Mesodermal cell (in vitro differentiated cells): Measurements from ENCODE around the gene WNT10A.

Experiments
- H3K27ac ChIP-seq: 2 replicates; pipeline ENCODE4 v1.7.0; 2013; ENCODE audit warnings: mild to moderate bottlenecking, low read depth, low read length, moderate library complexity; ENCODE audit not compliant: severe bottlenecking
- H3K36me3 ChIP-seq: 2 replicates; pipeline ENCODE4 v1.7.1; 2013; ENCODE audit warnings: mild to moderate bottlenecking, low read length, moderate library complexity; ENCODE audit not compliant: control insufficient read depth, insufficient read depth
- H3K4me1 ChIP-seq: one replicate; pipeline ENCODE4 v1.7.1; 2013; ENCODE audit warnings: mild to moderate bottlenecking, low read length; ENCODE audit not compliant: insufficient read depth, control insufficient read depth, poor library complexity, severe bottlenecking
- H3K4me3 ChIP-seq: 2 replicates; pipeline ENCODE4 v1.7.0; 2013; ENCODE audit warnings: low read length, control low read depth, mild to moderate bottlenecking; ENCODE audit not compliant: insufficient read depth, poor library complexity, severe bottlenecking; ENCODE audit errors: extremely low read depth
- H3K9me3 ChIP-seq: 2 replicates; pipeline ENCODE4 v1.7.1; 2013; ENCODE audit warnings: mild to moderate bottlenecking, low read length, moderate library complexity; ENCODE audit not compliant: control insufficient read depth
- WGBS, 2 experiments: methylation state at CpG; one replicate each; pipeline ENCODE4 v1.1.5; 2013; ENCODE audit warnings: missing lambda C conversion rate in 2 of 2; ENCODE audit not compliant: insufficient coverage in 2 of 2; 5-methylcytosine and 5-hydroxymethylcytosine counted together

WNT10A gene

GRCh38 chr2:218857371-218858137 is 23.1 kb upstream of the WNT10A start:
- no peak overlapping the region for H3K27ac ChIP-seq
- H3K4me1 ChIP-seq: peaks cover 23% of the 10 kb centered on the region
- no peak overlapping the region for H3K4me3 ChIP-seq
- no peaks in the 10 kb centered on the region for H3K36me3 ChIP-seq
- no peaks in the 10 kb centered on the region for H3K9me3 ChIP-seq
- 78 to 80% methylated on average over 1 to 3 of the region's 10 CpGs for WGBS, 2 experiments

- whole genome bisulfite sequencing, 2 experiments: 33% methylated on average over 1 of the region's 1 CpG
- no peak overlapping the region for H3K27ac ChIP-seq
- peaks cover 23% of the 10 kb centered on the region for H3K4me1 ChIP-seq
- H3K4me3 ChIP-seq: no peak overlapping the region
- no peaks in the 10 kb centered on the region for H3K9me3 ChIP-seq
- H3K36me3 ChIP-seq: no peaks in the 10 kb centered on the region
Observed at GRCh38 chr2:218858138-218858445, 22.6 kb upstream of the WNT10A start.

GRCh38 chr2:218858671-218859555 is 21.7 kb upstream of the WNT10A start:
- H3K36me3 ChIP-seq: no peaks in the 10 kb centered on the region
- H3K4me1 ChIP-seq: peaks cover 23% of the 10 kb centered on the region
- peak overlapping the region; percentile 24 for H3K4me3 ChIP-seq
- WGBS, 2 experiments: 3 to 4% methylated on average over 24 to 32 of the region's 51 CpGs
- no peak overlapping the region for H3K27ac ChIP-seq
- H3K9me3 ChIP-seq: no peaks in the 10 kb centered on the region

GRCh38 chr2:218859556-218859987 is 21.1 kb upstream of the WNT10A start, which contains the start of gene WNT6:
Gene WNT6, plus strand, starts transcription at chr2:218859805. Its CDS starts 233 bp downstream, at chr2:218860038.
- Histone ChIP-seq H3K36me3 (no peaks in the 10 kb centered on the region), H3K9me3 (no peaks in the 10 kb centered on the region), H3K27ac (no peak within 1 kb of the TSS), H3K4me1 (peaks cover 23% of the 10 kb centered on the region), H3K4me3 (peak within 1 kb of the TSS; percentile 24)
- WGBS, 2 experiments: 0% methylated on average over 11 to 24 of the region's 64 CpGs

GRCh38 chr2:218859988-218860831 is 20.4 kb upstream of the WNT10A start:
- no peak overlapping the region for H3K27ac ChIP-seq
- no peaks in the 10 kb centered on the region for H3K36me3 ChIP-seq
- H3K4me1 ChIP-seq: peaks cover 23% of the 10 kb centered on the region
- H3K9me3 ChIP-seq: no peaks in the 10 kb centered on the region
- peak overlapping the region; percentile 16 for H3K4me3 ChIP-seq
- WGBS, 2 experiments: 2% methylated on average over 33 to 34 of the region's 47 CpGs

GRCh38 chr2:218860950-218861381 is 19.7 kb upstream of the WNT10A start:
- Histone ChIP-seq H3K9me3 (no peaks in the 10 kb centered on the region), H3K4me3 (peak overlapping the region; percentile 16), H3K27ac (no peak overlapping the region), H3K36me3 (no peaks in the 10 kb centered on the region), H3K4me1 (peaks cover 19% of the 10 kb centered on the region)
- 1% methylated on average over 16 to 18 of the region's 21 CpGs for WGBS, 2 experiments

GRCh38 chr2:218861645-218862318 is 18.9 kb upstream of the WNT10A start:
- WGBS, 2 experiments: 68 to 71% methylated on average over 7 of the region's 7 CpGs
- no peak overlapping the region for H3K27ac ChIP-seq
- H3K36me3 ChIP-seq: no peaks in the 10 kb centered on the region
- H3K4me1 ChIP-seq: peaks cover 11% of the 10 kb centered on the region
- no peak overlapping the region for H3K4me3 ChIP-seq
- H3K9me3 ChIP-seq: no peaks in the 10 kb centered on the region

- WGBS, 2 experiments: 50 to 84% methylated on average over 1 to 3 of the region's 3 CpGs
- H3K4me3 ChIP-seq: no peak overlapping the region
Observed at GRCh38 chr2:218863021-218863520, 17.6 kb upstream of the WNT10A start.

GRCh38 chr2:218865396-218865795 is 15.3 kb upstream of the WNT10A start:
- Histone ChIP-seq H3K4me3 (no peak overlapping the region), H3K36me3 (no peaks in the 10 kb centered on the region), H3K4me1 (peaks cover 2% of the 10 kb centered on the region), H3K27ac (no peak overlapping the region), H3K9me3 (no peaks in the 10 kb centered on the region)
- 82 to 100% methylated on average over 1 to 4 of the region's 4 CpGs for WGBS, 2 experiments

More at GRCh38 chr2:218863021-218863520, 17.6 kb upstream of the WNT10A start:
- H3K36me3 ChIP-seq: no peaks in the 10 kb centered on the region
- H3K9me3 ChIP-seq: no peaks in the 10 kb centered on the region
- no peak overlapping the region for H3K27ac ChIP-seq
- H3K4me1 ChIP-seq: peaks cover 4% of the 10 kb centered on the region

- no peak overlapping the region for H3K27ac ChIP-seq
- no peaks in the 10 kb centered on the region for H3K36me3 ChIP-seq
- H3K4me3 ChIP-seq: no peak overlapping the region
- no peaks in the 10 kb centered on the region for H3K9me3 ChIP-seq
- H3K4me1 ChIP-seq: no peaks in the 10 kb centered on the region
- WGBS, 2 experiments: 60 to 63% methylated on average over 1 of the region's 6 CpGs
Observed at GRCh38 chr2:218865999-218866398, 14.7 kb upstream of the WNT10A start.
